Fibroblast of lung (primary cell): Measurements from ENCODE around the gene PIAS1. TPM values are rescaled to one million over a fixed set of nuclear protein-coding genes. Genes with fewer than 3 reads are reported as not detected.

Experiments used
- DNase-seq, 2 donors: peaks; one replicate each; pipeline versions ENCODE4 v3.0.0 to v3.0.0-alpha.2; 2010; ENCODE audit warnings: low read depth in 2 of 2
- H2AFZ ChIP-seq: 2 replicates; pipeline ENCODE4 v1.5.1; 2012; ENCODE audit warnings: low read length, control low read depth, inconsistent platforms
- H3K27ac ChIP-seq: 2 replicates; pipeline ENCODE4 v1.5.1; 2011; ENCODE audit warnings: low read length, control low read depth; ENCODE audit not compliant: insufficient read depth
- H3K27me3 ChIP-seq: 2 replicates; pipeline ENCODE4 v1.5.1; 2011; ENCODE audit warnings: mild to moderate bottlenecking, low read length; ENCODE audit not compliant: control insufficient read depth, insufficient read depth
- H3K36me3 ChIP-seq: 2 replicates; pipeline ENCODE4 v1.5.1; 2011; ENCODE audit warnings: low read length; ENCODE audit not compliant: control insufficient read depth, insufficient read depth
- H3K4me1 ChIP-seq: 2 replicates; pipeline ENCODE4 v1.5.1; 2011; ENCODE audit warnings: low read length; ENCODE audit not compliant: control insufficient read depth, insufficient read depth; ENCODE audit errors: extremely low read depth
- H3K4me2 ChIP-seq: 2 replicates; pipeline ENCODE4 v1.5.1; 2011; ENCODE audit warnings: low read length, control low read depth; ENCODE audit not compliant: insufficient read depth; ENCODE audit errors: extremely low read depth
- H3K4me3 ChIP-seq, 4 experiments: fragments of 200-600 bp in 1 of 4; sonication (generic) in 1 of 4; replicated peaks in 1 of 4; 2 replicates each; pipeline ENCODE4 v1.5.1; 2011 to 2016; ENCODE audit warnings: low read length in 4 of 4, low read depth in 3 of 4, mild to moderate bottlenecking in 3 of 4, control low read depth in 2 of 4, inconsistent platforms in 1 of 4, mixed read lengths in 1 of 4; ENCODE audit not compliant: insufficient read depth in 1 of 4; ENCODE audit errors: control extremely low read depth in 1 of 4
- H3K79me2 ChIP-seq: 2 replicates; pipeline ENCODE4 v1.5.1; 2012; ENCODE audit warnings: mild to moderate bottlenecking, low read length, inconsistent platforms; ENCODE audit not compliant: control insufficient read depth, insufficient read depth
- H3K9ac ChIP-seq: 2 replicates; pipeline ENCODE4 v1.5.1; 2011; ENCODE audit warnings: mild to moderate bottlenecking, low read length, control low read depth; ENCODE audit not compliant: insufficient read depth
- H3K9me3 ChIP-seq: 2 replicates; pipeline ENCODE4 v1.5.1; 2012; ENCODE audit warnings: low read depth, low read length; ENCODE audit not compliant: control insufficient read depth, insufficient read depth
- H4K20me1 ChIP-seq: 2 replicates; pipeline ENCODE4 v1.5.1; 2011; ENCODE audit warnings: low read length; ENCODE audit not compliant: control insufficient read depth, insufficient read depth; ENCODE audit errors: extremely low read depth
- EZH2 ChIP-seq: IDR thresholded peaks from 2 replicates; pipeline ENCODE4 v1.5.1; 2012; ENCODE audit warnings: low read length, control low read depth, mild to moderate bottlenecking; ENCODE audit errors: missing control alignments
- polyA plus RNA-seq, 2 donors: library from polyadenylated mRNA; depleted of rRNA in 1 of 2; stranded (reverse) in 1 of 2; unstranded in 1 of 2; fragments of >200 nt; gene quantifications; 2 replicates each; pipeline ENCODE4 v1.2.1, GENCODE V29; 2011 to 2012; ENCODE audit warnings: missing spikeins in 1 of 2
- total RNA-seq: library from RNA; depleted of rRNA; stranded (reverse); fragments of >200 nt; gene quantifications from 2 replicates; pipeline ENCODE4 v1.2.1, GENCODE V29; 2014
- TF ChIP-seq, protein P1 (sequence below), 2 donors: IDR thresholded peaks in 1 of 2; conservative IDR thresholded peaks in 1 of 2; 1 replicate in 1 of 2; 2 replicates in 1 of 2; pipeline ENCODE4 v1.5.1; 2011 to 2012; ENCODE audit warnings: low read length in 2 of 2, control low read depth in 1 of 2, inconsistent platforms in 1 of 2, low read depth in 1 of 2, mild to moderate bottlenecking in 1 of 2

Gene PIAS1
- total and polyA plus RNA-seq, 2 donors (not counting 1 experiment from before 2014, with no cell fraction given), result 17.0 to 35.1 TPM

GRCh38 chr15:68053001-68053400 lies 1.1 kb upstream of the PIAS1 start:
- no peak overlapping the region for H3K27ac ChIP-seq
- H3K79me2 ChIP-seq, result peaks cover 35% of the 10 kb centered on the region
- no peak for DNase-seq
- H3K9me3 ChIP-seq, result no peaks in the 10 kb centered on the region
- peaks cover 2% of the 10 kb centered on the region for H3K4me1 ChIP-seq
- H3K36me3 ChIP-seq, result no peaks in the 10 kb centered on the region
- H3K9ac ChIP-seq, result no peak overlapping the region
- H3K27me3 ChIP-seq, result no peaks in the 10 kb centered on the region
- H3K4me3 ChIP-seq, result no peak overlapping the region
- TF ChIP-seq, protein P1, sequence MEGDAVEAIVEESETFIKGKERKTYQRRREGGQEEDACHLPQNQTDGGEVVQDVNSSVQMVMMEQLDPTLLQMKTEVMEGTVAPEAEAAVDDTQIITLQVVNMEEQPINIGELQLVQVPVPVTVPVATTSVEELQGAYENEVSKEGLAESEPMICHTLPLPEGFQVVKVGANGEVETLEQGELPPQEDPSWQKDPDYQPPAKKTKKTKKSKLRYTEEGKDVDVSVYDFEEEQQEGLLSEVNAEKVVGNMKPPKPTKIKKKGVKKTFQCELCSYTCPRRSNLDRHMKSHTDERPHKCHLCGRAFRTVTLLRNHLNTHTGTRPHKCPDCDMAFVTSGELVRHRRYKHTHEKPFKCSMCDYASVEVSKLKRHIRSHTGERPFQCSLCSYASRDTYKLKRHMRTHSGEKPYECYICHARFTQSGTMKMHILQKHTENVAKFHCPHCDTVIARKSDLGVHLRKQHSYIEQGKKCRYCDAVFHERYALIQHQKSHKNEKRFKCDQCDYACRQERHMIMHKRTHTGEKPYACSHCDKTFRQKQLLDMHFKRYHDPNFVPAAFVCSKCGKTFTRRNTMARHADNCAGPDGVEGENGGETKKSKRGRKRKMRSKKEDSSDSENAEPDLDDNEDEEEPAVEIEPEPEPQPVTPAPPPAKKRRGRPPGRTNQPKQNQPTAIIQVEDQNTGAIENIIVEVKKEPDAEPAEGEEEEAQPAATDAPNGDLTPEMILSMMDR (conservative IDR thresholded peaks at IDR 0.05 in 1 of 2, IDR thresholded peaks at IDR 0.05 in 1 of 2; ENCODE audit: low read depth in 1 of 2, low read length in 2 of 2), result no peak
- TF ChIP-seq EZH2, result no peak
- no peak overlapping the region for H2AFZ ChIP-seq
- no peak overlapping the region for H3K4me2 ChIP-seq
- H4K20me1 ChIP-seq, result peaks cover 3% of the 10 kb centered on the region

GRCh38 chr15:68054628-68055223 lies 611 bp downstream of the PIAS1 start:
- Histone ChIP-seq H3K4me3 (peak overlapping the region; percentile 81 to 95 (median 88)), H3K79me2 (peaks cover 52% of the 10 kb centered on the region), H3K9ac (peak overlapping the region; percentile 80), H3K27ac (peak overlapping the region; percentile 72), H3K36me3 (no peaks in the 10 kb centered on the region), H3K9me3 (no peaks in the 10 kb centered on the region), H2AFZ (no peak overlapping the region), H4K20me1 (peaks cover 3% of the 10 kb centered on the region), H3K27me3 (no peaks in the 10 kb centered on the region), H3K4me2 (peak overlapping the region; percentile 85), H3K4me1 (peaks cover 2% of the 10 kb centered on the region)
- TF ChIP-seq, protein P1 (conservative IDR thresholded peaks at IDR 0.05 in 1 of 2, IDR thresholded peaks at IDR 0.05 in 1 of 2; ENCODE audit: low read depth in 1 of 2, low read length in 2 of 2), result no peak
- no peak for TF ChIP-seq EZH2
- DNase-seq, result peak; percentile 19 to 39

- Histone ChIP-seq H3K36me3 (no peaks in the 10 kb centered on the region), H3K27me3 (no peaks in the 10 kb centered on the region), H4K20me1 (peaks cover 3% of the 10 kb centered on the region), H3K9me3 (no peaks in the 10 kb centered on the region), H3K4me1 (peaks cover 2% of the 10 kb centered on the region), H3K4me2 (peak overlapping the region; percentile 85), H3K9ac (peak overlapping the region; percentile 80), H3K27ac (peak overlapping the region; percentile 59), H3K4me3 (peak overlapping the region; percentile 81 to 95 (median 88)), H3K79me2 (peaks cover 58% of the 10 kb centered on the region), H2AFZ (no peak overlapping the region)
- no peak for TF ChIP-seq EZH2
- TF ChIP-seq, protein P1 (conservative IDR thresholded peaks at IDR 0.05 in 1 of 2, IDR thresholded peaks at IDR 0.05 in 1 of 2; ENCODE audit: low read depth in 1 of 2, low read length in 2 of 2), result no peak
- peak; percentile 56 to 57 for DNase-seq
Observed at GRCh38 chr15:68055224-68055705, 1.1 kb downstream of the PIAS1 start.
